Ishikawa (cell line): ENCODE data around the gene LRIT1.

ENCODE experiments used
- CEBPB ChIP-seq: IDR thresholded peaks from 2 replicates; pipeline ENCODE4 v1.6.1; 2012
- CREB1 ChIP-seq: IDR thresholded peaks from 2 replicates; pipeline ENCODE4 v1.6.1; 2012; ENCODE audit warnings: low read depth
- EP300 ChIP-seq: IDR thresholded peaks from 2 replicates; pipeline ENCODE4 v1.6.1; 2012; ENCODE audit warnings: borderline replicate concordance
- FOXM1 ChIP-seq: IDR thresholded peaks from 2 replicates; pipeline ENCODE4 v1.6.1; 2012; ENCODE audit warnings: low read depth, borderline replicate concordance
- MAX ChIP-seq: IDR thresholded peaks from 2 replicates; pipeline ENCODE4 v1.6.1; 2012
- RAD21 ChIP-seq: IDR thresholded peaks from 2 replicates; pipeline ENCODE4 v1.6.1; 2012; ENCODE audit warnings: low read depth
- REST ChIP-seq: IDR thresholded peaks from 2 replicates; pipeline ENCODE4 v1.6.1; 2012; ENCODE audit warnings: low read depth, mild to moderate bottlenecking
- TAF1 ChIP-seq: IDR thresholded peaks from 2 replicates; pipeline ENCODE4 v1.6.1; 2012; ENCODE audit warnings: low read depth, mild to moderate bottlenecking
- TCF12 ChIP-seq: IDR thresholded peaks from 2 replicates; pipeline ENCODE4 v1.6.1; 2012; ENCODE audit warnings: low read depth
- TEAD4 ChIP-seq: IDR thresholded peaks from 2 replicates; pipeline ENCODE4 v1.6.1; 2012
- USF1 ChIP-seq: IDR thresholded peaks from 2 replicates; pipeline ENCODE4 v1.6.1; 2012
- YY1 ChIP-seq: IDR thresholded peaks from 2 replicates; pipeline ENCODE4 v1.6.1; 2012; ENCODE audit warnings: low read depth
- ZBTB7A ChIP-seq: IDR thresholded peaks from 2 replicates; pipeline ENCODE4 v1.6.1; 2012; ENCODE audit warnings: low read depth

- TF ChIP-seq TAF1 = no peak
- TF ChIP-seq REST = no peak
- TF ChIP-seq EP300 = no peak
- no peak for TF ChIP-seq CEBPB
- no peak for TF ChIP-seq RAD21
- no peak for TF ChIP-seq MAX
- no peak for TF ChIP-seq YY1
- TF ChIP-seq FOXM1 = no peak
- TF ChIP-seq TEAD4 = no peak
- TF ChIP-seq TCF12 = no peak
- TF ChIP-seq ZBTB7A = no peak
- no peak for TF ChIP-seq CREB1
- no peak for TF ChIP-seq USF1
Observed at GRCh38 chr10:84188815-84189214, 52.5 kb downstream of the LRIT1 start.
